Stimulated activated CD8-positive, alpha-beta memory T cell treated with anti-CD3 and anti-CD28 coated beads, Interleukin-4, amount 100 ng/mL, for 24 hours (primary cell): ENCODE measurements around the gene ZNF783.

Experiments used
- DNase-seq: peaks from one replicate; pipeline ENCODE4 v3.0.0-alpha.2; 2020; ENCODE audit warnings: low read depth

The ZNF783 gene

GRCh38 chr7:149281508-149282330 is 19.7 kb downstream of the ZNF783 start:
- no peak for DNase-seq

DNA sequence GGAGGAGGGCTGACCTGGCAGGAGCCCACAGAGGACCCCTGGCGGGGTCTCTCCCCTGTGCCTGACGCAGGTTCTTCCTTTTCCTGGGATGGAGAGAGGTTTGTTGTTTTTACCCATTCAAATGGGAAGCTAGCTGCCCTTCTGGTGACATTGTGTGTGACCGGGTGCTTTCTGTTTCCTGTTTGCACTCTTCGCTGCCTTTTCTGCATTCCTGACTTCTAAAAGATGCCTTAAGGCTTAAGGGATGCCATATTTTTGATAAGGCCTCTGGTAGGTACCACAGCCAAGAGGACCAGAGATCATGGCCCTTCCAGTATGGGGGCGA is 20.3 kb downstream of the ZNF783 start:
- no peak for DNase-seq

DNA sequence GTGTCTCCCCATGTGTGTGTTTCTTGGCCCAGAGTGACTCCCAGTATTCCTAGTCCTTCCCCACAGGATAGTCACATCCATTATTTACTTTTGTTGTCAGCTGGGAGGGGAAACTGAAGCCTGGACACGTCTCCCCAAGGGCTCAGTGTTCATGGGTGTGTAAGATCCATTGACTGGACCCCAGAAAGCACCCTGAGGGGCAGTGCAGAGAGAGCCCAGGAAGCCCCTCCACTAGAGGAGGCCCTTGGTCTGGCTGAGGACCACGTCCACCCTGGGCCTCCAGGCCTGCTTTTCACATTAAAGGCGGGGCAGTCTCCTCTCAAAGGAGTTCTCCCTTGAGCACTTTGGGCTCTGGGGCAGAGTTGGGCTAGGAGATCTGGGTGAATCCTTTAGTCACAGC is 21.3 kb downstream of the ZNF783 start:
- DNase-seq, result no peak

GRCh38 chr7:149284343-149284742 is 22.3 kb downstream of the ZNF783 start:
- DNase-seq, result no peak

DNA sequence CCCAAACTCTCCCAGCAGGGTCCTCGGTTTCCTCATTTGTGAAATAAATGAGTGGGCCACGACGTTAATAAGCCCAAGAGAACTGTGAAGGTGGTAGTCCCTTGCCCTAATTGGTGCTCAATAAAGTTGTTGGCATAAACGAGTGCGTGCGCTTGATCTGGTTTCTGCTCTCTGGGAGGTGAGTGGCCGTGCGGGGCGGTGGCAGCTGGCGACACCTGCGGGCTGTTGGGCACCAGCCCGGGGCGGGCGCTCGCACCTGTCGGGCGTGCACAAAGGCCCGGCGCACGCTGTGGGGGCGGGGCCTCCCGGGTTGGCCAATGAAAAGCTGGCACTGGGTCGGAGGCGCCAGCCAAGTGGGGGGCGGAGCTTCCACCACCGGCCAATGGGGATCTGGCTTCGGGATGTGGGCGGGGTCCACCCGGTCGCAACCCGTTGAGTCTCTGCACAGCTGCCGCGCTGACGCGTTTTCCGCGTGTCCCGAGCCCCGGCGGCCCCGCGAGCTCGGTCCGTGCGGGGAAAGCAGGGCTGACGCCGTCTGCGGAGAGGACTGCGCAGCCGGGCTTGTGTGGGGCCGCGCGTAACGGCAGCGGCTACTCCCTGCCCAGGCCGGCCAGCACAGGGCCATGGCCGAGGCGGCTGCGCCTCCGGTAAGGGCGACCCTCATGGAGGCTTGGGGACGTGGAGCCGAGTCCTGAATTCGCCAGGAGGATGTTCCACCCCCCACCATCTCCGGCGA is 23.0 kb downstream of the ZNF783 start:
- DNase-seq, result peak; percentile 97

GRCh38 chr7:149285603-149286002 is 23.6 kb downstream of the ZNF783 start:
- DNase-seq, result no peak

- DNase-seq, result no peak
Observed at GRCh38 chr7:149286811-149287400, 24.9 kb downstream of the ZNF783 start.

GRCh38 chr7:149287622-149288021 is 25.6 kb downstream of the ZNF783 start:
- no peak for DNase-seq

DNA sequence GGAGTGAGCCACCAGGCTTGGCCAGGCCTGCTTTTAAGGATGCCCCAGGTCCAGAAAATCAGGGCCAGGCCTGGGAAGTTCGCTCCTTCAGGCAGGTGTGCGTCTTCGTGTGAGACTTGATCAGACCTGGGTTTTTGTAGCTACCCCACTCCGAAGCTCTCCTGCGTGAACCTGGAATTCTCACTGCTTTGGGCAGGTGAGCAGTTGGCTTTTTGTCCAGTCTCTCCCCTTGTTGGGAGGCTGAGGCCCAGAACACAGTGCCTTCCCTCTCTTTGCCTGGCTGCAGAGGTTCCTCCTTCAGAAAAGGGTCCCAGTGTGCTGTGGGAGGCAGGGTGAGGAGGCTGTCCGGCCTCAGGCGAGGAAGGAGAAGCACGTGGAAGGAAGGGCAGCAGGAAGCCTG is 27.3 kb downstream of the ZNF783 start:
- no peak for DNase-seq

- DNase-seq, result no peak
Observed at GRCh38 chr7:149289856-149290255, 27.9 kb downstream of the ZNF783 start.

GRCh38 chr7:149291036-149291780 is 29.2 kb downstream of the ZNF783 start:
- no peak for DNase-seq

DNA sequence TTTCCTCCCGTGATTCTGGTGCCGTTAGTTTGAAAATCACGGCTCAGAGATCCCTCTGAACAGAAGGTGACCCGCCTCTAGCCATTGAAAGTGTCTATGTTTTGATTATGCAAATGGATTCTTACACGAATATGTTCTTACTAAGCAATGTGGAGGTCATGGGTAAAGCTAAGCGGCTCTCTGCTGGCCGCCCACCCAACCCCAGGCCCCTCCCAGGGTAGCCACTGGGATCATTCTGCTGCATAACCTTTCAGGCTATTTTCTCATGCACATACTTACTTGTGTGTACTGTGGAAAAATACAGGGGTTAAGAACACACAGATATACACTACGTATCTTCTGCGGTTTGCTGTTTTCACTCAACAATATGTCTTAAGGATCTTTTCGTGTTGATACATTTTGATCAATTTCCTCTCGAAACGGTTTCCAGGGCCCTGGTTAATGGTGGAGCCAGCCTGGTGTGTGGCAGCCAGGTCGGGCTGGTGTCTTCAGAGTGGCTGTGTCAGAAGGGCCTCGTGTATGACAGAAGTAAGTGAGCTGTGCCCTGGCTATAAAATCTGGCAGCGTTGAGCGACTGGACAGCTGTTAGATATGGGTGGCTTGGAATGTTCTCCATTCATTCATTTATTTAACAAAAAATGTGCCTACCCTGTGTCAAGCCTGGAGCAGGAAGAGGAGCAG is 29.9 kb downstream of the ZNF783 start:
- no peak for DNase-seq

- no peak for DNase-seq
Observed at GRCh38 chr7:149292462-149292823, 30.4 kb downstream of the ZNF783 start.

GRCh38 chr7:149293338-149293737 is 31.3 kb downstream of the ZNF783 start:
- DNase-seq, result no peak

DNA sequence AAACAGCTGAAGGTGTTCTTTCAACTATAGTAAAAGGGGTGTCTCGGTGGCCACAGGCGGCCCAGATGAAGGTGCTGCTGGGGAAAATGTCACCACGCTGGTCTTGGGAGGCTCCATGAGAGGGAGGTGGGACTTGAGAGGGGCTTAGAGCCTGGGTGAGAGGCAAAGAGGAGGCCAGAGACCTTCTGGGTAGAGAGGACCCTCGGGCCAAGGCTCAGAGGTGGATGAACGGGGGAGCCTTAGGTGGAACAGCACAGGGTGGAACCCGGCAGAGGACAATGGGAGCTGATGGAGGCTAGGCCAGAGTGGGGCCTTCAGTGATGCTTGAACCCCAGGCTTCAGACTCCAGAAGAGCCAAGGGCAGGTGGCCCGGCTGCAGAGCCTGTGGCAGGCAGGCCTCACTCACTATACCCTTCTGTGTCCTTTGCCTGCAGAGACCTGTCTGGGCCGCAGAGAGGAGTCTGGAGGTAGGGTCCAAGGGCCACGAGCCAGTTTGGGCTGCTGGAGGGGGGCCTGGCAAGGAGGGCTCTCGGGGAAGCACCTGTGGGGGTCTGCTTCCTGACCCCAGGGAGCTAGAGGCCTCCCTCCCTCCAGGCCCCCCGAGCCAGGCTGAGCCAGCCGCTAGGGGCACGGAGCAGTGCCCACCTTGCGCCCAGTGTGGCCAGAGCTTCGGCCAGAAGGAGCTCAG is 32.1 kb downstream of the ZNF783 start:
- DNase-seq, result no peak

DNA sequence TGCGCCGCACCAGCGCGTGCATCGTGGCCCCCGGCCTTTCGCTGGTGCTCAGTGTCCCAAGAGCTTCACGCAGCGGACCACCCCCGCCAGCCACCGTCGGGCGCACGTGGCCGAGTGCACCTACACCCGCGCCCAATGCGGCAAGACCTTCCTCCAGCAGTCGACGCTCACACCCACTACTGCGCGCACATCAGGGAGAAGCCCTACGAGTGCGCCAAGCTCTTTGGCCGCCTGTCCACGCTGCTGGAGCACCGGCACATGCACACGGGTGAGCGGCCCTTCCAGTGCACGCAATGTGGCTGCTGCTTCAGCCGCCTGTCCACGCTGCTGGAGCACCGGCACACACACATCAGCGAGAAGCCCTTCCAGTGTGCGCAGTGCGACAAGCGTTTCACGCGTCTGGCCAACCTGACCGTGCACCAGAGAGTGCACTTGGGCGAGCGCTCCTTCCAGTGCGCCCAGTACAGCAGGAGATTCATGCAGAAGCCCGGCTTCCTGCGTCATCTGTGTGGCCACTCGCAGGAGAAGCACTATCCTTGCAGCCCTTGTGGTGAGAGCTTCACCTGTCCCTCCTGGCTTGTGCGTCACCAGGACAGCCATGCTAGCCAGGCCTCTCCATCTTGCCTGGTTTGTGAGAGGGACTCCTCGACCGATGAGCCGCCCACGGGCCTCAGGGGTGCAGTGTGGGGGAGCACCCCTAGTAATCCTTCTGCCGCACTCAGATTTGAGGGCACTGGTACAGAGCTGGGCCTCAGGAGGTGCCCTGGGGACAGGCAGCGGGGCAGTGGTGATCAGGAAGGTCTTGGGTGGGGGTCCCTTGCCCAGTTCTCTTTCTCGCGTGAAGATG is 32.9 kb downstream of the ZNF783 start:
- DNase-seq, result no peak

- no peak for DNase-seq
Observed at GRCh38 chr7:149295481-149295850, 33.5 kb downstream of the ZNF783 start.

GRCh38 chr7:149296368-149296767 is 34.4 kb downstream of the ZNF783 start:
- DNase-seq, result no peak

DNA sequence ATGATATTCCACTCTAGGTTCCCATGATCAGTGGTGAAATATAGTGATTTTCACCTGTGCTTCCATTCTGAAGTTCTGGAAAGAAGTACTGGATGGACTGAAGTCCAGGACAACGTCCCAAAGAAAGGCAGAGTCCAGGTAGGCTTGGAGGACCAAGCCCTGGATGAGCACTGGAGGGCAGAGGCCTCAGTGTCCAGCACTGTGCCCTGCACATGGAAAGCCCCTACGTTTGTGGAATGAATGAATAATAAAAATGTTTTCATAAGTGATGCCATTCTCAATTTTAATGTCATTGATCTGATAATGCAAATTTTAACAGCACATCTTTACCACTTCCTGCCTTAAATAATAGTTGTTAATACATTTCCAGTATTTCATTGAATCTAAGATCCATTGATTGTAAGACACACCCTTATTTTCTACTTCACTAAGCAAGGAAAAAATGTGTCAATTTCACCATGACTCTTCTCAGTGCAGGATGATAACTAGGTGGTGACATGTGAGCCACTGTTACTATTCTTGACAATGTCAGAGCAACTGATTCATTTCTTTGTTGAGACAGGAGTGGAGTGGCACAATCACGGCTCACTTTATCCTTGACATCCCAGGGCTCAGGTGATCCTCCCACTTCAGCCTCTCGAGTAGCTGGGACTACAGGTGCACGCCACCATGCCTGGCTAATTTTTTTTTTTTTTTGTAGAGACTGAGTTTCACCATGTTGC is 35.2 kb downstream of the ZNF783 start:
- DNase-seq, result no peak
